ENCODE measurements around the gene ETNK2.

The ETNK2 gene

GRCh38 chr1:204196068-204196795, 44.4 kb upstream of the ETNK2 start, which contains the start of gene KISS1:
TSS of gene KISS1 (minus strand) at chr1:204196491. CDS start at chr1:204192876, 3,615 bp downstream.
- H3K27me3 ChIP-seq (replicated peaks), result no peaks in the 10 kb centered on the region

GRCh38 chr1:204194771-204195170, 42.9 kb upstream of the ETNK2 start:
- TF ChIP-seq CTCF (IDR thresholded peaks at IDR 0.05; ENCODE audit: low read depth, low read length, missing control alignments), result no peak
- H3K36me3 ChIP-seq (replicated peaks), result no peaks in the 10 kb centered on the region
- in situ Hi-C loops (cut with HindIII; ENCODE audit: low pct_ligation_motif_present, low sequenced_read_pairs), result no loop called here
- no peaks in the 10 kb centered on the region for H3K27me3 ChIP-seq (replicated peaks)
- H3K27ac ChIP-seq, result no peak overlapping the region
- H3K4me3 ChIP-seq (ENCODE audit: low read depth, low read length), result no peak overlapping the region
- no peak for DNase-seq

More at GRCh38 chr1:204196068-204196795, 44.4 kb upstream of the ETNK2 start, which contains the start of gene KISS1:
- H3K4me3 ChIP-seq (ENCODE audit: low read depth, low read length), result no peak within 1 kb of the TSS
- no peak within 1 kb of the TSS for H3K27ac ChIP-seq
- H3K36me3 ChIP-seq (replicated peaks), result no peaks in the 10 kb centered on the region
- TF ChIP-seq CTCF (IDR thresholded peaks at IDR 0.05; ENCODE audit: low read depth, low read length, missing control alignments), result no peak
- in situ Hi-C loops (cut with HindIII; ENCODE audit: low pct_ligation_motif_present, low sequenced_read_pairs), result no loop called here
- no peak for DNase-seq

- no peak overlapping the region for H3K4me3 ChIP-seq (ENCODE audit: low read depth, low read length)
- in situ Hi-C loops (cut with HindIII; ENCODE audit: low pct_ligation_motif_present, low sequenced_read_pairs), result no loop called here
- H3K36me3 ChIP-seq (replicated peaks), result no peaks in the 10 kb centered on the region
- no peaks in the 10 kb centered on the region for H3K27me3 ChIP-seq (replicated peaks)
- DNase-seq, result no peak
- H3K27ac ChIP-seq, result no peak overlapping the region
- TF ChIP-seq CTCF (IDR thresholded peaks at IDR 0.05; ENCODE audit: low read depth, low read length, missing control alignments), result no peak
Observed at GRCh38 chr1:204194080-204194479, 42.2 kb upstream of the ETNK2 start.

- Histone ChIP-seq H3K4me3 (ENCODE audit: low read depth, low read length) (no peak overlapping the region), H3K27ac (no peak overlapping the region), H3K27me3 (replicated peaks) (peaks cover 2% of the 10 kb centered on the region), H3K36me3 (replicated peaks) (no peaks in the 10 kb centered on the region)
- no peak for TF ChIP-seq CTCF (IDR thresholded peaks at IDR 0.05; ENCODE audit: low read depth, low read length, missing control alignments)
- DNase-seq, result no peak
- in situ Hi-C loops (cut with HindIII; ENCODE audit: low pct_ligation_motif_present, low sequenced_read_pairs), result no loop called here
Observed at GRCh38 chr1:204192589-204193352, 40.9 kb upstream of the ETNK2 start.

- H3K4me3 ChIP-seq (ENCODE audit: low read depth, low read length), result no peak overlapping the region
- in situ Hi-C loops (cut with HindIII; ENCODE audit: low pct_ligation_motif_present, low sequenced_read_pairs), result no loop called here
- no peak overlapping the region for H3K27ac ChIP-seq
- no peaks in the 10 kb centered on the region for H3K36me3 ChIP-seq (replicated peaks)
- H3K27me3 ChIP-seq (replicated peaks), result peaks cover 2% of the 10 kb centered on the region
- DNase-seq, result no peak
- no peak for TF ChIP-seq CTCF (IDR thresholded peaks at IDR 0.05; ENCODE audit: low read depth, low read length, missing control alignments)
Observed at GRCh38 chr1:204192046-204192445, 40.2 kb upstream of the ETNK2 start.
